ENCODE measurements around the gene RTL10. TPM values are rescaled to one million over a fixed set of nuclear protein-coding genes. Genes with fewer than 3 reads are reported as not detected.

Gene RTL10
- total and polyA plus RNA-seq, 2 of the 4 experiments (the other 2 are of a cell fraction) = 8.6 to 12.1 TPM

DNA sequence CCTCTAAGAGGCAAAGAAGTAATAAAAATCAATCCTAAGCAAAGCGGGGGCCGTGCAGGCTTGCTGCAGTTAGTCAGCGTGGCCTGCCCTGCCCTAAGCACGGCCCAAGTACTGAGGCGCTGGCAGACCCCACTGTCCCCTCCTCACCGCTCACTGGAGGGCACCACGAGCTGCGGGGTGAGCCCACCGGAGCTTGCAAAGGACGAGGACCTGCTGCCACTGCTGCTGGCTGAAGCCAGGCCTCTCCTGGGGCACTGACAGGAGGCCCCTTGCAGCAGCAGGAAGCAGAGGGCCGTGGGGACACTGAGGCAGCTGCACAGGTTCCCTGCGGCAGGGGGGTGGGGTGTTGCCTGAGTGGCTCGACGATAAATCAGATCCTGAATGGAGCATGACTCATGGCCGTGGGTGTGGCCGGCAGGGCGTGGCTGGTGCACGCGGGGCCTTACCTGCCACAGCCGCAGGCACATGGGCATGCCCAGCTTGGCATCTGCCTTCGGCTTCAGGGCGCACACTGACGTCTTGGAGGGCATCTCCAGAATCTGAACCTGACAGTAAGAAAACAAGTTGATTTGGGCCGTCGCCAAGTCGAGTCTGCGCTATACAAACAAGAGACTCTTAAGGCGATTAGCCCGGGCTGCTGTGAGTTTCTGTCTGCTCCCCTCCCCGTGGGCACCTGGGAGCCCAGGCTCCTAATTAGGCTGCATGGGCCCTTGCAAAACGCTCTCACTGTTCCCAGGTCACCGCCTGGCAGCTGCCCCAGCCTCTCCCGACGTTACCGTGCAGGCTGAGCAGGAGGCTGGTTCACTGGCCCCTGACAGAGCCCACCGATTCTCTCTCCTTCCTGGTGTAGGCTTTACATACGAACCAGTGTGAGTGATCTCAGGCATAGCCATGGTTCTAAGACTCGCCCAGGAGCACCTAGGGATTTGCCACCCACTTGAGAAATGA lies 48.2 kb downstream of the RTL10 start (continued):
- TF ChIP-seq, protein P1, sequence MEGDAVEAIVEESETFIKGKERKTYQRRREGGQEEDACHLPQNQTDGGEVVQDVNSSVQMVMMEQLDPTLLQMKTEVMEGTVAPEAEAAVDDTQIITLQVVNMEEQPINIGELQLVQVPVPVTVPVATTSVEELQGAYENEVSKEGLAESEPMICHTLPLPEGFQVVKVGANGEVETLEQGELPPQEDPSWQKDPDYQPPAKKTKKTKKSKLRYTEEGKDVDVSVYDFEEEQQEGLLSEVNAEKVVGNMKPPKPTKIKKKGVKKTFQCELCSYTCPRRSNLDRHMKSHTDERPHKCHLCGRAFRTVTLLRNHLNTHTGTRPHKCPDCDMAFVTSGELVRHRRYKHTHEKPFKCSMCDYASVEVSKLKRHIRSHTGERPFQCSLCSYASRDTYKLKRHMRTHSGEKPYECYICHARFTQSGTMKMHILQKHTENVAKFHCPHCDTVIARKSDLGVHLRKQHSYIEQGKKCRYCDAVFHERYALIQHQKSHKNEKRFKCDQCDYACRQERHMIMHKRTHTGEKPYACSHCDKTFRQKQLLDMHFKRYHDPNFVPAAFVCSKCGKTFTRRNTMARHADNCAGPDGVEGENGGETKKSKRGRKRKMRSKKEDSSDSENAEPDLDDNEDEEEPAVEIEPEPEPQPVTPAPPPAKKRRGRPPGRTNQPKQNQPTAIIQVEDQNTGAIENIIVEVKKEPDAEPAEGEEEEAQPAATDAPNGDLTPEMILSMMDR (conservative IDR thresholded peaks at IDR 0.05; ENCODE audit: low read depth, low read length) = no peak

DNA sequence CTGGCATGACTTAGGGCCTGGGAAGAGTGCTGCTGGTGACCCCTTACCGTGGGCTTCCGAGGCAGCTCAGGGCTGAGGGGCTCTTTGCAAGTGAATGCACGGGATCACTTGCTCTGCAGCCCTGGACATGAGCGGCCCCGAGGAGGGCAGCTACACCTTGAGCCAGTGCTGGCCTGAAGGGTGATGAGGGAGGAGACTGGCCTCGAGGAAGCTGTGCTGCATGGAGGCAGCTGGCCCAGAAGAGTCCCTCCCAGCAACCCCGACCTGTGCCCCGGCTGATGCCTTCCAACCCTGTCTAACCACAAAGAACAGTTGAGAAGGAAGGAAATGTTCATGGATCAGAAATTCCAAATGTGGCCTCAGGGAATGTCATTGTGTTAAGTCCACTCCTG lies 48.9 kb downstream of the RTL10 start:
- ATAC-seq (ENCODE audit: low read depth) = no peak
- dilution Hi-C loops (cut with HindIII; ENCODE audit: low sequenced_read_pairs, unreplicated experiment) = no loop called here
- intact Hi-C loops (cut with micrococcal nuclease) = no loop called here

More for the DNA sequence above, 48.9 kb downstream of the RTL10 start:
- Histone ChIP-seq H3K4ac (ENCODE audit: low read depth, low read length) (no peak overlapping the region), H2BK5ac (ENCODE audit: low read depth, low read length, poor library complexity, severe bottlenecking) (no peak overlapping the region), H4K5ac (ENCODE audit: low read depth, low read length) (no peak overlapping the region), H2BK120ac (ENCODE audit: low read depth, low read length) (no peak overlapping the region), H4K8ac (ENCODE audit: low read depth in 2 of 2, low read length in 2 of 2) (no peak overlapping the region), H2BK20ac (ENCODE audit: low read depth, low read length) (no peak overlapping the region), H2AFZ (replicated peaks; ENCODE audit: low read length, poor library complexity) (no peak overlapping the region), H3K36me3 (ENCODE audit: control insufficient read depth, insufficient read depth, low read length) (no peaks in the 10 kb centered on the region), H2AK9ac (replicated peaks; ENCODE audit: low read depth, low read length, poor library complexity) (no peak overlapping the region), H3K27ac (ENCODE audit: insufficient read depth, low read length) (no peak overlapping the region), H2BK15ac (ENCODE audit: low read depth, low read length) (no peak overlapping the region), H3K9ac (ENCODE audit: low read depth, low read length) (no peak overlapping the region), H3K14ac (replicated peaks; ENCODE audit: low read depth, low read length) (no peak overlapping the region), H2AK5ac (ENCODE audit: low read depth, low read length) (no peak overlapping the region; the same call in 1 of the 2 replicates), H3K9me3 (ENCODE audit: control insufficient read depth, insufficient read depth, low read length) (no peaks in the 10 kb centered on the region), H3K9me1 (ENCODE audit: insufficient read depth, low read length) (no peaks in the 10 kb centered on the region), H3K56ac (ENCODE audit: extremely low read depth, insufficient read depth, low read length) (no peak overlapping the region), H3K4me2 (ENCODE audit: low read depth, low read length) (no peak overlapping the region), H4K20me1 (ENCODE audit: insufficient read depth, low read length) (no peaks in the 10 kb centered on the region), H3K4me3 (ENCODE audit: insufficient read depth, low read depth, low read length) (no peak overlapping the region), H4K91ac (ENCODE audit: insufficient read depth, low read depth, low read length) (no peak overlapping the region), H3K23ac (ENCODE audit: low read depth, low read length) (no peak overlapping the region), H3K27me3 (ENCODE audit: control insufficient read depth, insufficient read depth, low read length) (no peaks in the 10 kb centered on the region), H3K4me1 (ENCODE audit: control insufficient read depth, insufficient read depth, low read length) (peaks cover 9% of the 10 kb centered on the region), H3K18ac (ENCODE audit: low read depth, low read length) (no peak overlapping the region), H3K79me1 (ENCODE audit: low read depth in 1 of 2, low read length in 2 of 2) (no peaks in the 10 kb centered on the region)
- in situ Hi-C loops (cut with MboI; ENCODE audit: low sequenced_read_pairs) = no loop called here
- BruUV-seq (replicated peaks) = no TSS peak
- POLR2A ChIA-PET (ENCODE audit: unreplicated experiment) = no interaction called here
- DNase-seq = no peak
- WGBS, 2 experiments (ENCODE audit: extremely low coverage in 2 of 2, insufficient read length in 1 of 2) = 100% methylated on average over 5 of the region's 8 CpGs; no CpG with 5 or more reads in 1 of the 2 experiments
- CTCF ChIA-PET = no interaction called here
- TF ChIP-seq MAFK (IDR thresholded peaks at IDR 0.05; ENCODE audit: low read depth, low read length) (no peak), CHD1 (IDR thresholded peaks at IDR 0.05; ENCODE audit: low read depth, low read length) (no peak), POLR2A (IDR thresholded peaks at IDR 0.05; ENCODE audit: low read depth, low read length) (no peak), RFX5 (IDR thresholded peaks at IDR 0.05; ENCODE audit: low read depth, low read length) (no peak), SMC3 (IDR thresholded peaks at IDR 0.05; ENCODE audit: low read depth, low read length) (no peak)
